ENCODE data around the gene CDS2.

DNA sequence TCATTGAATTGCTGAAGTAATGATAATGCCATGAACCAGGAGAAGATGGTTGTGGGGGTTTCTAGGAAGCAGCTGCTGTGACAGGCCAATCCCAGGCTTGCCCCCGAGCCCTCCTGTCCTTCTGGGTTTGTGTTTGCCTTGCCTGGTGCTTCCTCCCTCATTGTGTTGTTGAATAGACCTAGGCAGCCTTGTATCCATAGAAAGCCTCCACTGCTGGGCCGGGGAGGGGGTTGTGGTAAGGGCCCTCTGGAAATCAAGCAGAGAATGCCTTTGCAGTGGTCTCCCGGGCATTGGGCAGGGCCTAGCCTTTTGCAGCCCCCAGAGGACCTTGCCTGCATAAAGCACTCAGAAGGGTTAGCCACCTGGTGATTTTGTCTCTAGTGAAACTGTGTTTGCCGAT lies 69.3 kb downstream of the CDS2 start:
- TF ChIP-seq RAD21 (IDR thresholded peaks at IDR 0.05; ENCODE audit: low read depth), result no peak
- no peak for TF ChIP-seq POLR2A (IDR thresholded peaks at IDR 0.05; ENCODE audit: borderline replicate concordance, extremely low read depth, insufficient read depth, insufficient read length)
- TF ChIP-seq, protein P1, sequence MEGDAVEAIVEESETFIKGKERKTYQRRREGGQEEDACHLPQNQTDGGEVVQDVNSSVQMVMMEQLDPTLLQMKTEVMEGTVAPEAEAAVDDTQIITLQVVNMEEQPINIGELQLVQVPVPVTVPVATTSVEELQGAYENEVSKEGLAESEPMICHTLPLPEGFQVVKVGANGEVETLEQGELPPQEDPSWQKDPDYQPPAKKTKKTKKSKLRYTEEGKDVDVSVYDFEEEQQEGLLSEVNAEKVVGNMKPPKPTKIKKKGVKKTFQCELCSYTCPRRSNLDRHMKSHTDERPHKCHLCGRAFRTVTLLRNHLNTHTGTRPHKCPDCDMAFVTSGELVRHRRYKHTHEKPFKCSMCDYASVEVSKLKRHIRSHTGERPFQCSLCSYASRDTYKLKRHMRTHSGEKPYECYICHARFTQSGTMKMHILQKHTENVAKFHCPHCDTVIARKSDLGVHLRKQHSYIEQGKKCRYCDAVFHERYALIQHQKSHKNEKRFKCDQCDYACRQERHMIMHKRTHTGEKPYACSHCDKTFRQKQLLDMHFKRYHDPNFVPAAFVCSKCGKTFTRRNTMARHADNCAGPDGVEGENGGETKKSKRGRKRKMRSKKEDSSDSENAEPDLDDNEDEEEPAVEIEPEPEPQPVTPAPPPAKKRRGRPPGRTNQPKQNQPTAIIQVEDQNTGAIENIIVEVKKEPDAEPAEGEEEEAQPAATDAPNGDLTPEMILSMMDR (IDR thresholded peaks at IDR 0.05 in 2 of 3, conservative IDR thresholded peaks at IDR 0.05 in 1 of 3; ENCODE audit: borderline replicate concordance in 1 of 3, insufficient read depth in 1 of 3, low read depth in 2 of 3, low read length in 2 of 3), result no peak
- no peak for TF ChIP-seq POLR2AphosphoS5 (IDR thresholded peaks at IDR 0.05; ENCODE audit: low read depth, low read length)
- no peak for TF ChIP-seq EZH2 (IDR thresholded peaks at IDR 0.05)
- TF ChIP-seq, protein P2, sequence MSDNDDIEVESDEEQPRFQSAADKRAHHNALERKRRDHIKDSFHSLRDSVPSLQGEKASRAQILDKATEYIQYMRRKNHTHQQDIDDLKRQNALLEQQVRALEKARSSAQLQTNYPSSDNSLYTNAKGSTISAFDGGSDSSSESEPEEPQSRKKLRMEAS (IDR thresholded peaks at IDR 0.05), result no peak
- TF ChIP-seq, protein P3, sequence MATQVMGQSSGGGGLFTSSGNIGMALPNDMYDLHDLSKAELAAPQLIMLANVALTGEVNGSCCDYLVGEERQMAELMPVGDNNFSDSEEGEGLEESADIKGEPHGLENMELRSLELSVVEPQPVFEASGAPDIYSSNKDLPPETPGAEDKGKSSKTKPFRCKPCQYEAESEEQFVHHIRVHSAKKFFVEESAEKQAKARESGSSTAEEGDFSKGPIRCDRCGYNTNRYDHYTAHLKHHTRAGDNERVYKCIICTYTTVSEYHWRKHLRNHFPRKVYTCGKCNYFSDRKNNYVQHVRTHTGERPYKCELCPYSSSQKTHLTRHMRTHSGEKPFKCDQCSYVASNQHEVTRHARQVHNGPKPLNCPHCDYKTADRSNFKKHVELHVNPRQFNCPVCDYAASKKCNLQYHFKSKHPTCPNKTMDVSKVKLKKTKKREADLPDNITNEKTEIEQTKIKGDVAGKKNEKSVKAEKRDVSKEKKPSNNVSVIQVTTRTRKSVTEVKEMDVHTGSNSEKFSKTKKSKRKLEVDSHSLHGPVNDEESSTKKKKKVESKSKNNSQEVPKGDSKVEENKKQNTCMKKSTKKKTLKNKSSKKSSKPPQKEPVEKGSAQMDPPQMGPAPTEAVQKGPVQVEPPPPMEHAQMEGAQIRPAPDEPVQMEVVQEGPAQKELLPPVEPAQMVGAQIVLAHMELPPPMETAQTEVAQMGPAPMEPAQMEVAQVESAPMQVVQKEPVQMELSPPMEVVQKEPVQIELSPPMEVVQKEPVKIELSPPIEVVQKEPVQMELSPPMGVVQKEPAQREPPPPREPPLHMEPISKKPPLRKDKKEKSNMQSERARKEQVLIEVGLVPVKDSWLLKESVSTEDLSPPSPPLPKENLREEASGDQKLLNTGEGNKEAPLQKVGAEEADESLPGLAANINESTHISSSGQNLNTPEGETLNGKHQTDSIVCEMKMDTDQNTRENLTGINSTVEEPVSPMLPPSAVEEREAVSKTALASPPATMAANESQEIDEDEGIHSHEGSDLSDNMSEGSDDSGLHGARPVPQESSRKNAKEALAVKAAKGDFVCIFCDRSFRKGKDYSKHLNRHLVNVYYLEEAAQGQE (IDR thresholded peaks at IDR 0.05; ENCODE audit: low read depth), result no peak
- TF ChIP-seq SIN3A (IDR thresholded peaks at IDR 0.05; ENCODE audit: low read depth), result no peak
- TF ChIP-seq SP1 (IDR thresholded peaks at IDR 0.05; ENCODE audit: low read depth), result no peak
- no peak for TF ChIP-seq ZFX (IDR thresholded peaks at IDR 0.05)
